Neuronal stem cell (in vitro differentiated cells): ENCODE data around the gene SRSF1.

Source experiments
- DNase-seq: peaks from one replicate; pipeline ENCODE4 v3.0.0-alpha.2; 2013; ENCODE audit warnings: low spot score
- H2AFZ ChIP-seq: one replicate; pipeline ENCODE4 v1.6.1; 2013; ENCODE audit warnings: mild to moderate bottlenecking, low read length, inconsistent platforms
- H2AK5ac ChIP-seq: 2 replicates; pipeline ENCODE4 v1.6.1; 2013; ENCODE audit warnings: low read depth, mild to moderate bottlenecking, inconsistent platforms, low read length, moderate library complexity, mixed read lengths
- H2BK120ac ChIP-seq: 2 replicates; pipeline ENCODE4 v1.6.1; 2013; ENCODE audit warnings: low read depth, mild to moderate bottlenecking, inconsistent platforms, low read length, moderate library complexity, mixed read lengths
- H2BK12ac ChIP-seq: one replicate; pipeline ENCODE4 v1.6.1; 2013; ENCODE audit warnings: low read length, inconsistent platforms
- H2BK15ac ChIP-seq: 2 replicates; pipeline ENCODE4 v1.6.1; 2013; ENCODE audit warnings: mild to moderate bottlenecking, low read length, inconsistent platforms, mixed read lengths
- H2BK5ac ChIP-seq: one replicate; pipeline ENCODE4 v1.6.1; 2013; ENCODE audit warnings: inconsistent platforms, mild to moderate bottlenecking, low read length, moderate library complexity
- H3K14ac ChIP-seq: one replicate; pipeline ENCODE4 v1.6.1; 2013; ENCODE audit warnings: low read length, inconsistent platforms
- H3K18ac ChIP-seq: 2 replicates; pipeline ENCODE4 v1.6.1; 2013; ENCODE audit warnings: low read length, inconsistent platforms
- H3K23ac ChIP-seq: 2 replicates; pipeline ENCODE4 v1.6.1; 2013; ENCODE audit warnings: low read depth, mild to moderate bottlenecking, mixed read lengths, low read length, inconsistent platforms; ENCODE audit not compliant: poor library complexity
- H3K27ac ChIP-seq: replicated peaks from 3 replicates; pipeline ENCODE4 v1.5.1; 2013; ENCODE audit warnings: low read length, inconsistent platforms
- H3K27me3 ChIP-seq, 3 experiments: 2 replicates each; pipeline ENCODE4 v1.6.1; 2013; ENCODE audit warnings: low read length in 3 of 3, mild to moderate bottlenecking in 2 of 3, inconsistent platforms in 1 of 3, low read depth in 1 of 3, mixed read lengths in 1 of 3, moderate library complexity in 1 of 3; ENCODE audit not compliant: control insufficient read depth in 3 of 3, insufficient read depth in 3 of 3
- H3K36me3 ChIP-seq, 2 donors: replicated peaks in 1 of 2; 2 replicates each; pipeline ENCODE4 v1.6.1; 2013; ENCODE audit warnings: low read length in 2 of 2; ENCODE audit not compliant: control insufficient read depth in 2 of 2, insufficient read depth in 2 of 2
- H3K4ac ChIP-seq: 2 replicates; pipeline ENCODE4 v1.6.1; 2013; ENCODE audit warnings: inconsistent platforms, mild to moderate bottlenecking, low read length, moderate library complexity
- H3K4me1 ChIP-seq, 2 donors: 1 replicate in 1 of 2; 2 replicates in 1 of 2; pipeline ENCODE4 v1.6.1; 2013; ENCODE audit warnings: low read length in 2 of 2, low read depth in 1 of 2; ENCODE audit not compliant: control insufficient read depth in 2 of 2, insufficient read depth in 1 of 2
- H3K4me2 ChIP-seq: one replicate; pipeline ENCODE4 v1.6.1; 2013; ENCODE audit warnings: mild to moderate bottlenecking, low read length, inconsistent platforms; ENCODE audit not compliant: insufficient read depth, poor library complexity, severe bottlenecking
- H3K4me3 ChIP-seq, 2 donors: 2 replicates each; pipeline ENCODE4 v1.5.1; 2013; ENCODE audit warnings: low read length in 2 of 2, mild to moderate bottlenecking in 2 of 2, inconsistent platforms in 1 of 2, moderate library complexity in 1 of 2
- H3K79me1 ChIP-seq: one replicate; pipeline ENCODE4 v1.6.1; 2013; ENCODE audit warnings: low read depth, mild to moderate bottlenecking, inconsistent platforms, low read length, moderate library complexity
- H3K9ac ChIP-seq: one replicate; pipeline ENCODE4 v1.6.1; 2013; ENCODE audit warnings: mild to moderate bottlenecking, low read depth, low read length, inconsistent platforms; ENCODE audit not compliant: poor library complexity
- H3K9me3 ChIP-seq, 2 donors: replicated peaks in 1 of 2; 2 replicates each; pipeline versions ENCODE3 to v1.6.1; 2013; ENCODE audit warnings: low read length in 2 of 2, mild to moderate bottlenecking in 2 of 2, inconsistent platforms in 1 of 2, low read depth in 1 of 2, mixed read lengths in 1 of 2, moderate library complexity in 1 of 2; ENCODE audit not compliant: control insufficient read depth in 2 of 2, insufficient read depth in 1 of 2
- H4K8ac ChIP-seq: one replicate; pipeline ENCODE4 v1.6.1; 2013; ENCODE audit warnings: low read depth, mild to moderate bottlenecking, inconsistent platforms, low read length, moderate library complexity
- H4K91ac ChIP-seq: one replicate; pipeline ENCODE4 v1.6.1; 2013; ENCODE audit warnings: low read length, low read depth, mild to moderate bottlenecking, inconsistent platforms; ENCODE audit not compliant: poor library complexity
- WGBS, 2 donors: extraction: QIAGEN DNeasy Blood & Tissue Kit; methylation state at CpG; one replicate each; pipeline ENCODE4 v1.1.7; 2013; ENCODE audit warnings: missing lambda C conversion rate in 2 of 2, mixed read lengths in 1 of 2; ENCODE audit not compliant: insufficient read length in 2 of 2, insufficient replicate concordance in 1 of 2; ENCODE audit errors: extremely low coverage in 2 of 2; 5-methylcytosine and 5-hydroxymethylcytosine counted together

The SRSF1 gene

DNA sequence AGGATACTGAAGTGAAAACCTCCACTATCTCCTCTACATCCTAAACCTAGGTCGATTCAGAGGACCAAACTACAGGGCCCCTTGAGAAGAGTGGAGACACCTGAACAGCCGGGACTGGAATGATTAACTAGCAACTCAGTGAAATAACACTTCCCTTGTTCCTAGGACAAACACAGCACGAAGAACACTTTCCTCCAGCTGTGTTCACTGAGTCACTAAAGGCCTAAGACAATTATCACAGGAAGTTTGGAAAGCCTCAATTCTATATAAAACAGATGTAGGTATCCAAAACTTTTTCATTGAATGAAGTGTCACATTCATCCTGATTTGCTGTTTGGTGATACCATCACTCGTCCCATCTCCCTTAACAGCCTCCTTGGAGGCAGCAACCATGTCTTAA lies 36.3 kb downstream of the SRSF1 start:
- no peak overlapping the region for H3K27ac ChIP-seq

GRCh38 chr17:57968456-57968855 lies 38.6 kb downstream of the SRSF1 start:
- no peak overlapping the region for H2BK15ac ChIP-seq
- DNase-seq = no peak
- H3K4me2 ChIP-seq = no peak overlapping the region
- no peaks in the 10 kb centered on the region for H3K27me3 ChIP-seq
- no peak overlapping the region for H3K4ac ChIP-seq
- no peak overlapping the region for H3K4me3 ChIP-seq
- no peak overlapping the region for H2AK5ac ChIP-seq
- no peak overlapping the region for H4K91ac ChIP-seq
- H3K79me1 ChIP-seq = no peaks in the 10 kb centered on the region
- H2BK5ac ChIP-seq = no peak overlapping the region
- H3K36me3 ChIP-seq = peaks cover 6 to 27% of the 10 kb centered on the region in 2 donors
- H3K23ac ChIP-seq = no peak overlapping the region
- WGBS, 2 donors = no CpG with 5 or more reads among the region's 1 CpG
- H3K9ac ChIP-seq = no peak overlapping the region
- no peak overlapping the region for H2AFZ ChIP-seq
- no peak overlapping the region for H3K27ac ChIP-seq
- H3K14ac ChIP-seq = no peak overlapping the region
- no peaks in the 10 kb centered on the region for H3K9me3 ChIP-seq
- H2BK120ac ChIP-seq = no peak overlapping the region
- no peak overlapping the region for H3K18ac ChIP-seq
- no peak overlapping the region for H2BK12ac ChIP-seq
- H3K4me1 ChIP-seq = no peaks in the 10 kb centered on the region
- no peak overlapping the region for H4K8ac ChIP-seq

More for the DNA sequence above, 36.3 kb downstream of the SRSF1 start:
- H3K18ac ChIP-seq = no peak overlapping the region
- no peak overlapping the region for H3K23ac ChIP-seq
- no peak overlapping the region for H3K9ac ChIP-seq
- WGBS, 2 donors = no CpG with 5 or more reads among the region's 4 CpGs
- no peaks in the 10 kb centered on the region for H3K27me3 ChIP-seq
- H3K4me1 ChIP-seq = no peaks in the 10 kb centered on the region
- H2AFZ ChIP-seq = no peak overlapping the region
- H3K36me3 ChIP-seq = peaks cover 16 to 49% of the 10 kb centered on the region in 2 donors
- no peak overlapping the region for H3K4ac ChIP-seq
- H4K91ac ChIP-seq = no peak overlapping the region
- H3K79me1 ChIP-seq = no peaks in the 10 kb centered on the region
- H2BK12ac ChIP-seq = no peak overlapping the region
- no peak overlapping the region for H3K14ac ChIP-seq
- no peak overlapping the region for H2BK15ac ChIP-seq
- no peak for DNase-seq
- no peak overlapping the region for H2AK5ac ChIP-seq
- H2BK120ac ChIP-seq = no peak overlapping the region
- H2BK5ac ChIP-seq = no peak overlapping the region
- no peaks in the 10 kb centered on the region for H3K9me3 ChIP-seq
- H3K4me2 ChIP-seq = no peak overlapping the region
- no peak overlapping the region for H3K4me3 ChIP-seq
- H4K8ac ChIP-seq = no peak overlapping the region

- no peak for DNase-seq
- Histone ChIP-seq H3K36me3 (peaks cover 0 to 11% of the 10 kb centered on the region in 2 donors), H3K4me3 (no peak overlapping the region), H3K27me3 (no peaks in the 10 kb centered on the region), H3K18ac (no peak overlapping the region), H3K27ac (no peak overlapping the region), H4K8ac (no peak overlapping the region), H2BK5ac (no peak overlapping the region), H3K9me3 (no peaks in the 10 kb centered on the region), H3K14ac (no peak overlapping the region), H2AK5ac (no peak overlapping the region), H4K91ac (no peak overlapping the region), H2BK12ac (no peak overlapping the region), H3K79me1 (no peaks in the 10 kb centered on the region), H2BK120ac (no peak overlapping the region), H3K23ac (no peak overlapping the region), H3K4me1 (no peaks in the 10 kb centered on the region), H2AFZ (no peak overlapping the region), H3K4me2 (no peak overlapping the region), H2BK15ac (no peak overlapping the region), H3K9ac (no peak overlapping the region), H3K4ac (no peak overlapping the region)
- WGBS, 2 donors = no CpG with 5 or more reads among the region's 5 CpGs
Observed at GRCh38 chr17:57966875-57967274, 40.2 kb downstream of the SRSF1 start.

- Histone ChIP-seq H4K8ac (no peak overlapping the region), H2BK5ac (no peak overlapping the region), H4K91ac (no peak overlapping the region), H2BK120ac (no peak overlapping the region), H3K79me1 (no peaks in the 10 kb centered on the region), H2BK15ac (no peak overlapping the region), H3K9ac (no peak overlapping the region), H2AK5ac (peak overlapping the region; percentile 2), H3K36me3 (peaks cover 0 to 5% of the 10 kb centered on the region in 2 donors), H3K27ac (no peak overlapping the region), H3K4me2 (no peak overlapping the region), H2AFZ (no peak overlapping the region), H3K4me3 (no peak overlapping the region), H2BK12ac (no peak overlapping the region), H3K27me3 (no peaks in the 10 kb centered on the region), H3K18ac (no peak overlapping the region), H3K23ac (no peak overlapping the region), H3K9me3 (no peaks in the 10 kb centered on the region), H3K14ac (no peak overlapping the region), H3K4me1 (no peaks in the 10 kb centered on the region), H3K4ac (no peak overlapping the region)
- no peak for DNase-seq
- WGBS, 2 donors = no CpG with 5 or more reads among the region's 5 CpGs
Observed at GRCh38 chr17:57966246-57966645, 40.8 kb downstream of the SRSF1 start.
